ENCODE measurements around the gene ALOXE3. TPM values are rescaled to one million over a fixed set of nuclear protein-coding genes. Genes with fewer than 3 reads are reported as not detected.

ALOXE3 gene
- total and polyA plus RNA-seq, 7 donors, result 0.17 TPM; not detected in 6

DNA sequence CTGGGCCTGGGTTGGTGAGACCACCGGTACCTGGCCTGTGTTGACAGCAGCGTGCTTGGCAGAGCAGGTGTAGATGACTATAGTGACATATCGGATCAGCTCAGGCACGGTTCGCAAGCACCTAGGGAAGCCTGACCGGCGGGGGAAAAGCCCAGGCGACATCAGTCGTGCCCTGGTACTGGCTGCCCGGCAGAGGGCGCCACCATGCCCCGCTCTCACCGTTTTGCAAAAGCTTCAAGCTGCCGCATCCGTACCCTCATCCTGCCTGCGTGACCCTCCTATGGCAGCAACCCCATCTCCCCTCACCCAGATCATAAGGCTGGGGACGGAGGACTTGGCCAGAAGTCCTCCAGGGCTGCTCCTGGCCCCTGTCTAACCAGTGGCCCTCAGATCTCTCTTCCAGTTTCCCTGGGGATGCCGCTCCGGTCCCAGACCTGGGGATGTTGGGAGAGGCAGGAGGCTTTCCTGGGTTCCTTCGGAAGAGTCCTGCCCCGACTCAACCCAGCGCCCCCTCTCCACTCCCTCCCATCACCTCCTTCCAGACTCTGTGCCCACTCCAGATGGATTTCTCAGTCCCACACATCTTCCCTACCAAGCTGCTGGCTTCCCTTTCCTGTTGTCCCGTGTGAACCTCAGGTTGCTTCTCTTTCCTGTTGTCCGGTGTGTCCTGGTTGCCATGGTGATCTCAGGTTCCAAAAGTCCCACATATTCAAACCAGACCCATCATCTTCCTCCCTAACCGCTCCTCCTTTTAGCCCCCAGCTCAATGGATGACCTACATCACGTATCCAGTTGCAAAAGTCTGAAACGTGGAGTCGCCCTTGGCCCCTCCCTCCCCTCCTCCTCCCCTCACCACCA is 44.5 kb downstream of the ALOXE3 start:
- Histone ChIP-seq H3K4me3 (no peak overlapping the region), H3K4me1 (peaks cover 0 to 20% (median 17%) of the 10 kb centered on the region in 4 donors), H3K9me3 (no peaks in the 10 kb centered on the region), H3K27me3 (peaks cover 16 to 86% (median 77%) of the 10 kb centered on the region in 3 donors), H3K27ac (no peak overlapping the region), H3K36me3 (no peaks in the 10 kb centered on the region)
- intact Hi-C loops (cut with DNase I), result loop anchor here (10.0 kb wide), 1 partner anchor 231 kb away; no protein-coding TSS in a partner anchor
- 6 to 21% methylated on average over 28 of the region's 28 CpGs for WGBS, 2 donors
- DNase-seq, result peak; percentile 78
- no peak for TF ChIP-seq POLR2A (IDR thresholded peaks at IDR 0.05)
- TF ChIP-seq, protein P1, sequence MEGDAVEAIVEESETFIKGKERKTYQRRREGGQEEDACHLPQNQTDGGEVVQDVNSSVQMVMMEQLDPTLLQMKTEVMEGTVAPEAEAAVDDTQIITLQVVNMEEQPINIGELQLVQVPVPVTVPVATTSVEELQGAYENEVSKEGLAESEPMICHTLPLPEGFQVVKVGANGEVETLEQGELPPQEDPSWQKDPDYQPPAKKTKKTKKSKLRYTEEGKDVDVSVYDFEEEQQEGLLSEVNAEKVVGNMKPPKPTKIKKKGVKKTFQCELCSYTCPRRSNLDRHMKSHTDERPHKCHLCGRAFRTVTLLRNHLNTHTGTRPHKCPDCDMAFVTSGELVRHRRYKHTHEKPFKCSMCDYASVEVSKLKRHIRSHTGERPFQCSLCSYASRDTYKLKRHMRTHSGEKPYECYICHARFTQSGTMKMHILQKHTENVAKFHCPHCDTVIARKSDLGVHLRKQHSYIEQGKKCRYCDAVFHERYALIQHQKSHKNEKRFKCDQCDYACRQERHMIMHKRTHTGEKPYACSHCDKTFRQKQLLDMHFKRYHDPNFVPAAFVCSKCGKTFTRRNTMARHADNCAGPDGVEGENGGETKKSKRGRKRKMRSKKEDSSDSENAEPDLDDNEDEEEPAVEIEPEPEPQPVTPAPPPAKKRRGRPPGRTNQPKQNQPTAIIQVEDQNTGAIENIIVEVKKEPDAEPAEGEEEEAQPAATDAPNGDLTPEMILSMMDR (IDR thresholded peaks at IDR 0.05), result peak; percentile 17 to 86 (median 52)

DNA sequence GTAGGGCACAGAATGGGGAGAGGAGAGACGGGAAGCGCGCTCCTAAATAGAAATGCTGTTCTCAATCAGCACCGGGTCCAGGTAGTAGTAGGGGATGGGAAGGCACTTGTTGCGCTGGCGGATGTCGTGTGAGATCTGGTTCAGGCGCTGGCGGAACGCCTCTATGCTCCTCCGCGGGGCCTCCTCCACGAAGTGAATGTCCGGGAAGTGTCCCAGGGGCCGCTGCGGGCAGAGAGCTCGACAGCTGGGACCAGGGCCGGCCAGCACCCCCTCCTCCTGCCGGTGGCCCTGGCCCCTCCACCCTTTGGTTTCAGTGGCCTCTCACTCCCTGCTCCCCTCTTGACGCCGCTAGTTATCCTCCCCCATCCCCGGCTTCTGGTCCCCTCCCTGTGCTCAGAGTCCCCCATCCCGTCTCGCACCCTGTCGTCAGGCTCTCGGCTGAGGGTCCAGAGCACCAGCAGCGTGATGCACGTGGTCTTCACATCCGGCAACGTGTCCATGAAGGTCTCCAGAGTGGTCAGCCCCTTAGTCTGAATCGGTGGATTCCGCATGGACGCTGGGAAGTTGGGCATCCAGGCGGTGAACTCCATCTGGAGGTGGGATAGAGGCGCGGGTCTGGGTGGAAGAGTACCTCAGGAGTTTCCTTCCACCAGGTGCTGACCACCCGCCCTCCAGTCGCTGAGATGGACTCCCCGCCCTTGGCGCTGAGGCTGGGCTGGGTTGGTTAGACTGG is 45.4 kb downstream of the ALOXE3 start:
- peaks cover 16 to 76% (median 69%) of the 10 kb centered on the region in 3 donors for H3K27me3 ChIP-seq
- H3K27ac ChIP-seq, result no peak overlapping the region
- no peaks in the 10 kb centered on the region for H3K36me3 ChIP-seq
- 10 to 72% methylated on average over 40 of the region's 40 CpGs for WGBS, 2 donors
- no peak for TF ChIP-seq EP300 (IDR thresholded peaks at IDR 0.05)
- no peak for TF ChIP-seq POLR2A (IDR thresholded peaks at IDR 0.05)
- TF ChIP-seq, protein P1 (IDR thresholded peaks at IDR 0.05), result no peak
- TF ChIP-seq POLR2AphosphoS5 (IDR thresholded peaks at IDR 0.05), result no peak
- no peaks in the 10 kb centered on the region for H3K9me3 ChIP-seq
- H3K4me1 ChIP-seq, result peaks cover 0 to 20% (median 17%) of the 10 kb centered on the region in 4 donors
- H3K4me3 ChIP-seq, result no peak overlapping the region
- intact Hi-C loops (cut with DNase I), result loop anchor here (10.0 kb wide), 1 partner anchor 232 kb away; no protein-coding TSS in a partner anchor
- DNase-seq, result no peak

DNA sequence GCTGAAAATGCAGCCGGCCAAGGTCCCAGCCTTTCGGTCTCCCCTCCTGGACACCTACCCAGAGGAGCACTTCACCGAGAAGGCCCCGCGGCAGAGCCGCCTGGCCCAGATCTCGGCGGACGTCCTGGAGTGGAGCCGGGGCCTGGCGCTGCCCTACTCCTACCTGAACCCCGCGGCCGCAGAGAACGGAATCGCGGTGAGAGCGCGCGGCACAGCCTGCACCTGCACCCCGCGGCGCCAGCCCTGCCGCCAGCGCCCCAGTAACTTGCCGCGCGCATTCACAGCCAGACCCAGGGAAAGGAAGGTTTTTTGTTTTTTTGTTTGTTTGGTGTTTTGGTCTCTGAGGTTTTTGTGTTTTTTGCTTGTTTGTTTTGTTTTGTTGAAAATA is 46.0 kb downstream of the ALOXE3 start:
- intact Hi-C loops (cut with DNase I), result loop anchor here (10.0 kb wide), 1 partner anchor 232 kb away; no protein-coding TSS in a partner anchor
- H3K4me3 ChIP-seq, result no peak overlapping the region
- no peaks in the 10 kb centered on the region for H3K36me3 ChIP-seq
- peaks cover 0 to 20% (median 17%) of the 10 kb centered on the region in 4 donors for H3K4me1 ChIP-seq
- H3K27ac ChIP-seq, result no peak overlapping the region
- 23 to 73% methylated on average over 28 of the region's 28 CpGs for WGBS, 2 donors
- H3K27me3 ChIP-seq, result peaks cover 16 to 71% (median 64%) of the 10 kb centered on the region in 3 donors
- TF ChIP-seq EP300 (IDR thresholded peaks at IDR 0.05), result no peak
- TF ChIP-seq POLR2A (IDR thresholded peaks at IDR 0.05), result no peak
- TF ChIP-seq POLR2AphosphoS5 (IDR thresholded peaks at IDR 0.05), result no peak
- TF ChIP-seq, protein P1 (IDR thresholded peaks at IDR 0.05), result no peak
- H3K9me3 ChIP-seq, result no peaks in the 10 kb centered on the region
- no peak for DNase-seq

DNA sequence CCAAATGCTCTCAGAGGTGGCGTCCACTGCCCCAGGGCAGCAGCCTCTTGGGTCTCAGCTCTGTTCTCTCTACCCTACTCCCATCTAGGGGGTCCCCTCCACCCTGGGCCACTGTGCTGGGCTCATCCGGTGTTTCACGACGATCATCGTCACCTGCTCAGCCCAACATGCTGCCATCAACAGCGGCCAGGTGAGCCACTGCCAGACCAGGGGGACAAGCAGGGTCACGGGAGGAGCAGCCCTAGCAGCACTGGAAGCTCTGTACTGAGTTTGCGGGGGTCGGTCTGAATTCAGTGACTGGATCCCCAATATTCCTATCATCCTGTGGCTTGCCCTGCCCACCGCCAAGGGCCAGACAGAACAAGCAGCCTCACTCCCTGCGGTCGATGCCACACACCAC is 46.8 kb downstream of the ALOXE3 start:
- no peak for DNase-seq
- H3K4me3 ChIP-seq, result no peak overlapping the region
- H3K27me3 ChIP-seq, result peaks cover 16 to 62% (median 55%) of the 10 kb centered on the region in 3 donors
- H3K27ac ChIP-seq, result no peak overlapping the region
- peaks cover 0 to 20% (median 17%) of the 10 kb centered on the region in 4 donors for H3K4me1 ChIP-seq
- TF ChIP-seq POLR2AphosphoS5 (IDR thresholded peaks at IDR 0.05) (no peak), EP300 (IDR thresholded peaks at IDR 0.05) (no peak), POLR2A (IDR thresholded peaks at IDR 0.05) (no peak)
- TF ChIP-seq, protein P1 (IDR thresholded peaks at IDR 0.05), result no peak
- H3K36me3 ChIP-seq, result no peaks in the 10 kb centered on the region
- 92 to 97% methylated on average over 12 of the region's 12 CpGs for WGBS, 2 donors
- intact Hi-C loops (cut with DNase I), result loop anchor here (10.0 kb wide), 1 partner anchor 233 kb away; no protein-coding TSS in a partner anchor
- H3K9me3 ChIP-seq, result no peaks in the 10 kb centered on the region

Measured in sigmoid colon (tissue), 7 donors.